SK-N-MC (cell line): ENCODE results near the gene APOL2.
"Not testable (repeated sequence)": the region's sequence is repeated elsewhere in the genome, so short reads cannot be mapped to it uniquely, and the experiment has no call there.

Source experiments
- EZH2 ChIP-seq: fragments of 200-600 bp; sonication (generic); IDR thresholded peaks from one replicate; pipeline ENCODE4 v1.6.1; 2017; ENCODE audit warnings: antibody characterized with exemption
- POLR2AphosphoS5 ChIP-seq: IDR thresholded peaks from 2 replicates; pipeline ENCODE4 v1.6.1; 2012; ENCODE audit warnings: mild to moderate bottlenecking, low read depth, low read length, borderline replicate concordance

DNA sequence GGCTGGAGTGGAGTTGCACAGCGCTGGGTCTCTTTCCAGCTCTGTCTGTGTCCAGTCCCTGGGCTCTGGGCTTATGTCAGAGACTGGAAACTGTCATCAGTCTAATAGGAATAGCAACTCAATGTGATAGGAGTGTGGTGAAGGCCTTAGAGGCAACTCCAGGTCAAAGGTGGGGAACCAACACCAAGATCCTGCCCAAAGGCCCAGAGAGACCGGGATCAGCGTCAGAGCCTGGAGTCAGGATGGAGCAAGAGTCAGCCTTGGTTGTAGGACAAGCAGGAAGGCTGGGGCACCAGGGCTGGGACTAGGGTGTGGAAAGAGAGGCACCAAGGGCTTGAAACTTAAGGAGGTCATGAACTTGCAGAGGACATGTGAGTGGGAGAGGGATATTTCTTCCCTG lies 23.0 kb upstream of the APOL2 start:
- TF ChIP-seq EZH2, POLR2AphosphoS5: not testable (repeated sequence)
